HG03521 (cell line): ENCODE measurements around the gene APCDD1L.

Source experiments
- ATAC-seq: cut with Tn5 transposase; IDR thresholded peaks from one replicate; pipeline ENCODE4 v1.9.1; 2021; ENCODE audit warnings: mild to moderate bottlenecking, moderate library complexity; ENCODE audit not compliant: unreplicated experiment

The APCDD1L gene

GRCh38 chr20:58492795-58493524, 22.2 kb downstream of the APCDD1L start:
- no peak for ATAC-seq

- ATAC-seq = no peak
Observed at GRCh38 chr20:58492074-58492718, 23.0 kb downstream of the APCDD1L start.

- no peak for ATAC-seq
Observed at GRCh38 chr20:58486207-58486606, 29.0 kb downstream of the APCDD1L start.

- ATAC-seq = no peak
Observed at GRCh38 chr20:58485393-58485792, 29.8 kb downstream of the APCDD1L start.

GRCh38 chr20:58483470-58483869, 31.7 kb downstream of the APCDD1L start:
- ATAC-seq = no peak

DNA sequence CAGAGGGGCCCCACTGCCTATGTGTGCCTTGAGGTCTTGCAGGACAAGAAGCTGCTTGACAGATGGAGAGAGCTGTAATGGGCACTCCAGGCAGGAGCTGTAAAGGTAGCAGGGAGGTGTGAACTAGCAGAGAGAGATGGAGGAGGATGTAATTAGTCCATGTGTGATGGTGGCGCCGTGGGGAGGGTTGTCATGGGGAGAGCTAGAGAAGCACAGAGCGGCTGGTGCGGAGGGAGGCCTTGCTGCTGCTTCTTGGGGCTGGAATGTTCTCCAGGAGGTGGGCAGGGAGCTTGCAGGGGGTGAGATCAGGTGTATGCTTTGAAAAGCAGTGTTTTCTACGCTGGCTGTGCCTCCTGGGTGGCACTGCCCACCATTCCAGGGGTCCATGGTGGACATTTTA, 32.1 kb downstream of the APCDD1L start:
- ATAC-seq = no peak

DNA sequence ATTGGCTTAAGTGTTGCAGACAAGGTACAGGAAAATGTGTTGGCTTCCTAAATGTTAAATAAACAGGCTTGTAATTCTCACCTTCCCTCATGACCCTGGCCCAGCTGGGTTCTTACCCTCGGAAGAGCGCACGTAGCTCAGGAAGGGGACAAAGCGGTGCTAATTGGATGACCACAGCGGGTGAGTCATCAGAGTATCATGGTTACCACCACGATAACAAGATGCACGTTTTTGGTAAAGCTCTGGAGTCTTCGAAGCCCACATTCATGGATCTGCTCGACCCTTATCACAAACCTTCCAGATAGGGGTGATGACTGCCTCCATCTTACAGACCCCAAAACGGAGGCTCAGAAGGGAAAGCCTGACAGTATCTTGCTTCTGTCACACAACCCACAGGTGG, 32.8 kb downstream of the APCDD1L start:
- no peak for ATAC-seq

DNA sequence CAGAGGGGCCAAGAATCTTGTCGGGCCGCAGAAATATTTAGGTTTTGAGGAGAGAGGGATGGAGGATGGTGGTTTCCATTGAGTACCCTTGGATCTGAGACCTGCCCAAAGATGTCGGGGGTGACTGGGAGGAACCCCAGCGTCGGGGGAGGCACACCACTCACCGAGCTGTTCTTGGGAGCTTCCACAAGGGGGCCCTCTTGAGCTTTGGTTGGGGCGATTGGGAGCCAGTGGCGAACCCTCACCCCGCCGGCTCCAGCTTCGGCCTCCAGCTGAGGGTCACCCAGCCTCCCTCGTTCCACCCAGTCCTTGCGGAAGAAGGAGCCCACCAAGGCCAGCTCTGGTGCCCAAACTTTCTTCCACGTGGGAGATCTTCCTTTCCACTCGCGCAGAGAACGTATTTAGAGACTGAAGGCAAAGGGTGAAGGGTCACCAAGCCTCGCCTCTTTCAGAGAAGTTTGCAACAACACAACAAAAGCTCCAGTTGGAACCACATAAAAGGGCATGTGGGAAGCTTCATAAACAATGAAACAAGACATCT, 33.6 kb downstream of the APCDD1L start:
- no peak for ATAC-seq

GRCh38 chr20:58480551-58481336, 34.5 kb downstream of the APCDD1L start:
- ATAC-seq = no peak

DNA sequence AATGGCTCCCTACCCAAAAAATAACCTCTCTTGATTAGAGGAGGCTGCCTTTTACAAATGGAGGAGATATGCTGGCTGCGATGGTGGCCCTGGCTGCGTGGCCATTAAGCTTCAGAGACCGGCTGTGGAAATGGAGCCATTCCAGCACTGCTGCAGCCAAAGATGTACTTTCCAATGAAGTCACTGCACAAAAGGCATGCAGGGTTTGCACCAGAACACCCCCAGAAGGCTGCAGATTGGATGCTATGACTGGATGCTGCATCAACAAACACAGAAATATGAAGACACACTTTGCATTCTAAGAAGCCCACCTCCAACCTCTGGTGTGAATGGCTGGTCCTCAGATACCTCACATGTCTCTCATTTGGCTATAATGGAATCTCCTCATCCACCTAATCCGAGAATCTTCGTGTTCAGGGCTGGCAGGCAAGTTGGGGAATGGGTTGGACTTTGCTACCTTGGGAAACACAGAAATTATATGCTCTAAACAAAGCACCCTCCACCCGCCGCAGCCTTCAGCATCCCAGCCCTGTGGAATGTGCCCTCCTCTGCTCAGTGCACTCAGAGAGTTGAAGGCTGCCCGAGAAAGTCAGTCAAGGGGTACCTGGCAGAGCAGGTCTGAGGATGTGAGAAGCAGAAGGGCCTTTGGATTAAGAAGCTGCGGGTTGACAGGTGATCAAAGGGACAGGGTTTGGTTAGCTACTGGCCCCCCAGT, 35.3 kb downstream of the APCDD1L start:
- no peak for ATAC-seq

DNA sequence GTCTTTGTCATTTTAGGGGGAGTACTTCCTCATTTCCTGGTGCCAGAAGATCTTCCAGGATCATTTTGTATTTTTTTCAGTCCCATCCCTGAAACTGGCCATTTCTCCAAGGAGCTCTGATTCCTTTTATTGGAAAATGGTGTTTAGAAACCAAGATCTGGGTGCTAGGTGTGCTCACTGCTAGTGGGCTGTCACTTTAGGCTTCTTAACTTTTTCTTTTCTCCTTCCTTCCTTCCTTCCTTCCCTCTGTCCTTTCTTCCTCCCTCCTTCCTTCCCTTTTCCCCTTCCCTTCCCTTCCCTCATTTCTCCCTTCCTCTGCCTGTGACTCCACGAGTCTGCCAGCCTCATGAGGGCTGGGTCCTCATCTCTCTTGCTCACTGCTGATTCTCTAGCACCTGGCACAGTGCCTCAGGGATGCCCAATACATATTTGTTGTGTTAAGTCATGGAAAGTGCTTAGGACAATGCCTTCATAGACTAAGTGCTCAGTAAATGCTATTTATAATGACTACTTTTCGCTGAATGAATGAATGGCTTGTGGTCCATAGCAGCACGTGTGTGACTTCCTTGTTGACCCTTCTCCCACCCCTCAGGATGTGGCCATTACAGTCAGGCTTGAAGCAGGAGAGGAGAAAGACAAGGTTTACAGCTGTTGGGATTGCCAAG, 36.9 kb downstream of the APCDD1L start:
- ATAC-seq = no peak

DNA sequence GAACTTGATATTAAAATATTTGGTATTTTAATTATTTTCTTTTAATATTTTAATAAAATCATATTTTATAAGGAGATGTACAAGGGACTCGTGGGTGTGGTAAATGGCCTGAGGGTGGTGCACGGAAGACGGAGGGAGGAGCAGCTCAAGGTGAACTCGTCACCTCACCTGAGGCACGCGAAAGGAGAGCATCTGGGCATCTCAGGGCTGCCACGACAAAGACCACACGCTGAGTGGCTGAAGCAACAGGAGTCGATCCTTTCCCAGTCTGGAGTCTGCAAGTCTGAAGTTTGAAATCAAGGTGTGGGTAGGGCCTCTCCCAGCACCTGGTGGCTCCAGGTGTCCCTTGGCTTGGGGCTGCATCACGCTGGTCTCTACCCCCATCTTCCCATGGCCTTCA, 39.7 kb downstream of the APCDD1L start:
- ATAC-seq = no peak

DNA sequence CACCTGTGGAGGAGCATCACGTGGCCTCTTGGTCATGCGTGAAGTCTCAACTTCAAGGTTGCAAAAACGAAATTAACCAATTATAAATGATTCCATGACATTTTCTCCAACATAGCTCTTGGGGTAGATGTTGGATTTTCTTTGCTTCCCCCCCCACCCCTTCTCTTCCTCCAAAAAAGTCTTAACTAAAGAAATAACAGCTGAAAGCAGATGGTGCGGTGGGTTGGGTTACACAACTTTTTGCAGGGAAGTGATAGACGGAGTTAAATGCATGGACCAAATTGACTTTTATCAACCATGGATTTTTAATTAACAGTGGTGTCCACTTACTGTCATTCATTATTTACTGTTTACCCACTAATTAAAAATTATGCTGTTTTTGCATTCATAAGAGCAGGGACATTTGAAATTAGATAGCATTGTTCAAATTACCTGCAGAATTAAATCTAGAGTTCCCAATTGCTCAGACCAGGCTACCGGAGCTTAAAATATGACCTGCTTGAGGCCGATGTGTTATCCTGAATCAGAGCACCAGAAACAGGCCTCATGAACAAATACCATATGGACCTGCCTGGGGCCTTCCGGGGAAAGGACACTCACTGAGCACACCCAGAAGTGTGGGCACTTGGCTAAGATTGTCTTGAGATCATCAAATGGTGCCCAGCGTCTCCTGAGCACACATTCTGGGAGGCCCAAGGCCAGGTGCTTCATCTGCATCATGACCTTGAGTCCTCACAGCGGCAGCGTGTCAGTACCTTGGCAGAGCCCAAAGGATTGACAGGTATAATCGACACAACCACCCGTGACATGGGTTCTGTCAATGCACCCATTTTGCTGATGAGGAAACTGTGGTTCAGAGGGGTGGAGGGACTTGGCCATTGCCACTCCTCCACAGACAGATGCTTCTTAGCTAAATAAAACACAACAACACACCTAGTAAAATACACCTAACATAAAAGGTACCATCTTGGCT, 41.5 kb downstream of the APCDD1L start:
- ATAC-seq = no peak

DNA sequence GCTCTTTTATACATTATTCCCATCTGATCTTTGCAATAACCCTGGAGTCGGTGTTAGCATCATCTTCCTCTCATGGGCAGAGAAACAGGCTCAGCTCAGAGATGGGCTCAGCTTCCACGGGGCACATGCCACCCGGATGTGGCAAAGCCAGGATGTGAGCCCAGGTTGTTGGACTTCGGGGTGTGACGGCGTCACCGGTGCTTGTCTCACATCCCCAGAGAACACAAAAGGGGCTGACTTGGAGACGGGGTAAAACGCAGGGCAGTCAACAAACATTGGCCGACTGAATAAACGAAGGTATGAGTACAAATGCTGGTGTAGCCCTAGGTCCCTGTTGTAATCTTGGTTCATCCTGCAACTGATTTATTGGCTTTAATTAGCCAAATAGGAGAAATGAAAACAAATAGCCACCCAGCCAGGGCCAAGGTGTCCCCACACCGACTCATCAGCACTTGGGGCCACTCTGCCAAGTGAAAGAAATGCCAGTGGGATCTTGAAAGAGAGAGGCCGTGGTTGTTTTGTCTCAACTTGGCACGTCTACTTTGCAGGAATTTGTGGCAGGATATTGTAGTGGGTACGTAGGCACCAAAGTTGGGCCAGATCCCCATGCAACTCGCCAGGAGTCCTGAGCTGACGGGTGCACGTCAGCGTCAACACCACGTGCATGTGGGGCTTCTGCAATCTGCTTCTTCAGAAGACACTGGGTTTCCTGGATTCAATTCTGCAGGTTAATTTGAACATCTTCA, 42.8 kb downstream of the APCDD1L start:
- no peak for ATAC-seq

GRCh38 chr20:58471193-58472164, 43.7 kb downstream of the APCDD1L start:
- no peak for ATAC-seq

- no peak for ATAC-seq
Observed at GRCh38 chr20:58470336-58471192, 44.6 kb downstream of the APCDD1L start.
